HG03025 (cell line): ENCODE data around the gene CDH4.

Experiments
- ATAC-seq: cut with Tn5 transposase; IDR thresholded peaks from one replicate; pipeline ENCODE4 v1.9.1; 2021; ENCODE audit warnings: mild to moderate bottlenecking, moderate library complexity; ENCODE audit not compliant: unreplicated experiment, low FRiP score

Gene CDH4

GRCh38 chr20:61813791-61814190 is 561.7 kb downstream of the CDH4 start:
- no peak for ATAC-seq

DNA sequence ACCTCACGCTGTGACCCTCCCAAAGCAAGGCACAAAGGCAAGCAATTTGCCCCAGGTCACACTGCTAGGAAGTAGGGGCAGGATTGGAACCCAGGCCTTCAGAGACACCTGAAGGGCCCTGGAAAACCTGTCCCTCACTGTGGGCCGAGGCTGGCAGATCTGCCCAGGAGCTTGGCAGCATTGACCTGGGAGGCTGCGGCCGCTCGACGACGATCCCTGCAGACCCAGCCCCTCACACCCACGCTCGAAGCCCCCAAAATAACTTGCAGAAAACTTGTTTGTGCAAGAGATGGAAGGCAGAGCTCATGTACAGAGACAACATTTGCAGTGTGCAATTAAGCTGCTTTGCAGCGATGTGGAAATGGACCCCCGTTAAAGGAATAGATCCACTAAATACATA is 562.2 kb downstream of the CDH4 start:
- ATAC-seq: no peak

DNA sequence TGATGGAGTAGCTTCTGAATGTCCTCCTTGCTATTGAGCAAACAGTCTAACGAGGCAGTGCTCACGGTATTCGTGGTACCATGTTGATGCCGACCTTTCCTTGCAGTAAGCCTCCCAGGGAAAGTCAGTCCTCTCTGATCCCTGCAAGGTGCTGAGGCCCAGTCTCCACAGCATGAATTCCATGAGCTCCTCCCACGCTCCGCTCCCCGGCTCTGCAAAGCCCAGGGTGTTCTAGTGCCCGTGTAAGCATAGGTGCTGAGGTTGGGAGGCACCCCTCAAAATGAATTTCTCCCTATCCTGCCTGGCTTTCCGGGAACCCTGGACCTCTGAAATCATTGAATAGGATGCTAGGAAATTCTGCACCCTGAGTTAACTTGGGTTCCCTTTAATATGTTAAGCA is 562.7 kb downstream of the CDH4 start:
- no peak for ATAC-seq

- no peak for ATAC-seq
Measured at GRCh38 chr20:61815176-61815575, 563.1 kb downstream of the CDH4 start.

DNA sequence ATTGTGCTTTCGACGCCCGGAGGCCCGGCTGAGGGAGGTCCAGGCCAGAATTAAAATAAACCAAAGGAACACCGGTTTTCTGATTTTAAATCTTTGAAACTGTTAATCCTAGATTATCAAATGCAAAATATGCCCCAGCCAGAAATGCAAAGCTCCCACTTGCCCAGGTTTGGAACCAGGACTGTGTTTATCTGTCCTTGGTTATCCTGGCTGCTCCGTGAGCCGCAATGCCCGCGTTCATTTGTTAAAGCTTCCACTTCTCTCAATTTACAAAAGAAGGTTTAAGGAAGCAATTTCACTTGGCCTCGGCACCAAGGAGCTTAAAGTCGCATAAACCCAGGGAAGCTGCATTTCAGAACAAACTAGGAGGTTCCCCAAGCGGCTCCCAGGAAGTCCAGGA is 563.6 kb downstream of the CDH4 start:
- no peak for ATAC-seq

GRCh38 chr20:61816606-61817460 is 564.8 kb downstream of the CDH4 start:
- no peak for ATAC-seq

DNA sequence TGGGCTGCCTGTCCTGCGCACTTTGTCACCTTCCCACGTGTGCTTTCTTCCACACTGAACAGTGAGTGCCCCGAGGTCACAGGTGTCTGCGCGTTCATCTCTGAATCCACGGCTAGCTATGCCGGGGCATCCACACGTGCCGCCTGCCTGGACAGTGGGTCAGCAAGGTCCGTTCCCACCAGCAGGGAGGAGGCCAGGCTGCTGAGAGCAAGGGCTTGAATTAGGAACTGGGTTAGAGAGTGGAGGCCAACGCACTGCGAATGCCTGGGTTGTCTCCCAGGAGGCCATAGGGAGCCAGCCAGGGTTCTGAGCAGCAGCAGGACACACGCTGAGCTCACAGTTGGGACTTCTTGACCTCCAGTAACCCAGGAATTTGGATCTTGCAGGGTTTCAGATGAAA is 565.5 kb downstream of the CDH4 start:
- ATAC-seq: no peak

DNA sequence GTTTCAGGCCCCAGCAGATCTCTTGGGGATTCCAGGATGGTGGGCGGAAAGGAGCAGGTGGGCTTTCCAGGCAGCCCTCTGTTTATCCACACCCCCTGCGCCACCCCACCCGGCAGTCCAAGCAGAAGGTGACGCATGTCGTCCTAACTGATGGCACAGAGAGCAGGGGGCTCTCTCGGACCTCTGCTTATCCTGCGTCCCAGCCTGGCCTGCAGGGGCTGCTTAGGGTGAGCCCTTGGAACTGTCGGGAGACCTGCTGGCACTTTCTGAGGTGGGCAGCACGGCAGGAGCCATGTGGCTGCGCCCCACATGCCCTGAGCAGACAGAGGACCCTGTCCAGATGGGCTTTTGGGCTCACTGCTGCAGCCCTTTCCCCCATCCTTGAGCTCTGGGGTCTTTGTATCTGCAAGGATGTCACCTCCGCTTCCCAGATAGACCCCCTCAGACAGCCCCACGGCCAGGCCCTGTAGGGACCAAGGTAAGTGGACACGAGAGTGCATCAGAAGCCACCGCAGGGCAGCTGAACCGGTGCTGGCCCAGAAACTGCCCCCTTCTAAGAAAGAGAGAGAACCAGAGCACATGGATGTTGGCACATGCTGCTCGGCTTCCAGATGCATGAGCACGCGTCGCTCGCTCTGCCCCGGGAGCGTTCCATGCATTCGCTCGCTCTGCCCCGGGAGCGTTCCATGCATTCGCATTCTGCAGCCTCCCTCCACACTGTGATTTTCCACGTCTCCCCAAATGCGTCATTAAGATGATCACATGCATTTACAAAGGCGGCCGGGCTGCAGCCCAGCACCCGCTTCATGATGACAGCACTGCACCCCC is 566.9 kb downstream of the CDH4 start:
- no peak for ATAC-seq

GRCh38 chr20:61819574-61819846 is 567.4 kb downstream of the CDH4 start:
- no peak for ATAC-seq

- no peak for ATAC-seq
Measured at GRCh38 chr20:61819921-61820825, 568.1 kb downstream of the CDH4 start.

- no peak for ATAC-seq
Measured at GRCh38 chr20:61821735-61822134, 569.7 kb downstream of the CDH4 start.

GRCh38 chr20:61822396-61822795 is 570.3 kb downstream of the CDH4 start:
- no peak for ATAC-seq

DNA sequence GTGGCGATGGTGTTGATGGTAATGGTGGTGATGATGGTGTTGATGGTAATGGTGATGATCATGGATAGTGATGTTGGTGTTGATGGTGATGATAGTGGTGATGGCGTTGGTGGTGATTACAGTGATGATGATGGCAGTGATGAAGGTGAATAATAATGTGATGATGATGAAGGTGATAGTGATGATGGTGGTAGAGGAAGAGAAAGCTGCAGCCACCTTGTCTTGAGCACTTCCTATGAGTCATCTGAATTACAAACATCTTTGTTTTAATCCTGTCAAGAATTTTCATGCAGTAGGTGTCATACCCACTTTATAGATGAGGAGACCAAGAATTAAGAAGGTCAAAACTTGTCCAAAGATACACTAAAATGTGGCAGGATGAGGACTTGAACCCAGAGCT is 571.2 kb downstream of the CDH4 start:
- ATAC-seq: no peak

GRCh38 chr20:61828891-61829290 is 576.8 kb downstream of the CDH4 start:
- ATAC-seq: no peak

DNA sequence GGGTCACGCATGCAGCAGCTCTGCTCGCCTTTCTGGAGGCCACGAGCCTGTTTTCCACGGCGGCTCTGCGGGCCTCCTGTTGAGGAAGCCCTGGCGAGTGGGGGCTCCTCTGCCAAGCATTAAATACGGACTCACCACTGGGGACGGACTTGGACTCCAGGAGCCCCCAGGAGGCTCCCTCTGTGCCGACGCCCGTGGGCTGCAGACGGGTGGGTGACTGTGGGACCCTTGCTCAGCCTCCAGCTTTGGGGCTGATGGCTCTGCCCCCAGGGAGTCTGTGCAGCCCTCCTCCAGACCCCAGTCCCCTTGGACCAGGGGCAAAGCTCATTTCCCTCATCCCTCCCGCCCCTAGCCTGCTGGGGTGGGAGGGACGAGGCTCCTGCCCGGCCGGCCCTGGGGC is 577.5 kb downstream of the CDH4 start:
- no peak for ATAC-seq

DNA sequence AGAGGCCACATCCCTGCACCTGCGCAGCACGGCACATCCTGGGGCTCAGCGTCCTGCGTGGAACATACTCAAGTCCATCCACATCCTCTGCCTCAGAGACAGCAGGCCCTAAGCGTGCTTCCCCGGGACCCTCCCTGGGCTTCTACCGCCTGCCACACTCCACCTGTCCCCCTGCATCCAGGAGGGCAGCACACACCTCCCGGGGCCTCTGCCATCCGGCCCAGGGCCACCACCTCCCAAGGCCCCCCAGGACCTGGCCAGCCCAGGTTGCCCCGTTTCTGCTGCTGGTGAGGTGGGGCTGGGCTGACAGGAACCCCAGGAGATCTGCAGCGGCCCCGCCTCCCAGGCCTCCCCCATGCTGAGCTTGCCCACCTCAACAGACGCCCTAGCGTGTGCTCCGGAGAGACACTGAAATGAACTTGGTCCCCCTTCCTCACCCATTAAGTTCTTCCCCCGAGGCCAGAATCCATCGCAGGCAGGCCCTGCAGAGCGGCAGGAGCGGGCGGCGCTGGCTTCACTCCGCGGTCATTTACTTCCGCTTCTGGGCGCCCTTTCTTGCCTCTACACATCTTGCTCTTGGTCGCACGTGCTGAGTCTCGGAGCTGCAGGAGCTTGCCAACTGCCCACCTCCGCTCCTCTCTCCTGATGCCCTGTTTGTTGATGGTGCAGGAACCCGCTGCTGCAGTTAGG is 578.3 kb downstream of the CDH4 start:
- no peak for ATAC-seq

- no peak for ATAC-seq
Measured at GRCh38 chr20:61830991-61831390, 578.9 kb downstream of the CDH4 start.

- no peak for ATAC-seq
Measured at GRCh38 chr20:61832181-61832580, 580.1 kb downstream of the CDH4 start.

GRCh38 chr20:61833807-61834610 is 581.9 kb downstream of the CDH4 start:
- ATAC-seq: no peak

DNA sequence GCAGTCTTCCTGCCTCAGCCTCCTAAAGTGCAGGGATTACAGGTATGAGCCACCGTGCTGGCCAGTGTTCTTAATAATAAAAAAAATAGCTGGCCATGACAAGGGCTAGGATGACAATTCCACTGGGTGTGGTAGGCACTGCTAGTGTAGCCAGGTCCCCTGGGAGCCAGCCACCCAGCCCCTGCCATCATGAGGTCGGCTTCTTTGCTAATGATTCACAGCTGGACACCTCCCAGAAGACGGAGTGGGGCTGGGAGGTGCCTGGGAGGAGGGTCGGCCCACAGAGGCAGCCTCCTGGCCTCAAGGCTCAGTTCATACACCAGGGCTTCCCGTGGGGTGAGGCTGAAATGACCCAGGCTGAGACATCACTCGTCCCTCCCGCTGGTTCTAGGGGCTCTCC is 583.2 kb downstream of the CDH4 start:
- ATAC-seq: no peak
